H54 (cell line): ENCODE measurements around the gene CREG1.
"Not testable (repeated sequence)": the region's sequence is repeated elsewhere in the genome, so short reads cannot be mapped to it uniquely, and the experiment has no call there.

ENCODE experiments used
- DNase-seq: peaks from one replicate; pipeline ENCODE4 v3.0.0; 2011; ENCODE audit warnings: low spot score, mixed read lengths; ENCODE audit not compliant: insufficient read length
- FAIRE-seq: peaks from 3 replicates; lab custom pipeline; 2011; peaks lifted over from hg19 to GRCh38; lab: Jason Lieb, UNC
- POLR2A ChIP-seq: IDR thresholded peaks from 2 replicates; pipeline ENCODE4 v1.6.1; 2011; ENCODE audit warnings: low read depth, mild to moderate bottlenecking, low read length

The CREG1 gene

DNA sequence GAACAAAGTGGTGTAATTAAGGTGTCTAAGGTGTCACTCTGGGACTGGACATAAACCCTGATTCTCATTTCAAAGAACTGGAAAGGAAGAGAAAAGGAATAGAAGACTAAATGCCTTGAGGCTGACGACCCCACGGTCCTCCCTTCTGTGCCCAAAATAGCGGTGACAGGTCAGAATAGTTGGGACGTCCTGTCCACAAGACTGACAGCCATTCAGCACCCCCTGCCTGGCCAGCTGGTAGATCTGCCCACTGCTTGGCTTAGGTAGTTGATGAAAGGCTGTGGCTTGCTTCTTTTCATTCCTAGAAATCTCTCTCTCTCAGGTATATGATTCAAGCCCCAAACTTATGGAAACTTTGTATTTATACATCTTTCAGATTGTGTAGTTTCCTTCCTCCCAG is 26.4 kb upstream of the CREG1 start:
- no peak for FAIRE-seq
- no peak for TF ChIP-seq POLR2A
- DNase-seq, result no peak

- FAIRE-seq (no peak), DNase-seq (no peak)
- TF ChIP-seq POLR2A, result no peak
These were observed 25.5 kb upstream of the CREG1 start for GRCh38 chr1:167578939-167579521.

GRCh38 chr1:167575649-167576048 is 22.1 kb upstream of the CREG1 start:
- no peak for DNase-seq
- TF ChIP-seq POLR2A, result no peak
- no peak for FAIRE-seq

GRCh38 chr1:167573035-167573434 is 19.5 kb upstream of the CREG1 start:
- no peak for TF ChIP-seq POLR2A
- no peak for FAIRE-seq

DNA sequence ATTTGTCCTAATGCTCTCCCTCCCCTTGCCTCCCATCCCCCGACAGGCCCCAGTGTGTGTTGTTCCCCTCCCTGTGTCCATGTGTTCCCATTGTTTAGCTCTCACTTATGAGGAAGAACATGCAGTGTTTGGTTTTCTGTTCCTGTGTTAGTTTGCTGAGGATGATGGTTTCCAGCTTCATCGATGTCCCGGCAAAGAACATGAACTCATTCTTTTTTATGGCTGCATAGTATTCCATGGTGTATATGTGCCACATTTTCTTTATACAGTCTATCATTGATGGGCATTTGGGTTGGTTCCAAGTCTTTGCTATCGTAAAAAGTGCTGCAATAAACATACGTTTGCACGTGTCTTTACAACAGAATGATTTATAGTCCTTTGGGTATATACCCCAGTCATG is 17.1 kb upstream of the CREG1 start:
- not testable (repeated sequence) for FAIRE-seq

More at GRCh38 chr1:167573035-167573434, 19.5 kb upstream of the CREG1 start:
- no peak for DNase-seq

DNA sequence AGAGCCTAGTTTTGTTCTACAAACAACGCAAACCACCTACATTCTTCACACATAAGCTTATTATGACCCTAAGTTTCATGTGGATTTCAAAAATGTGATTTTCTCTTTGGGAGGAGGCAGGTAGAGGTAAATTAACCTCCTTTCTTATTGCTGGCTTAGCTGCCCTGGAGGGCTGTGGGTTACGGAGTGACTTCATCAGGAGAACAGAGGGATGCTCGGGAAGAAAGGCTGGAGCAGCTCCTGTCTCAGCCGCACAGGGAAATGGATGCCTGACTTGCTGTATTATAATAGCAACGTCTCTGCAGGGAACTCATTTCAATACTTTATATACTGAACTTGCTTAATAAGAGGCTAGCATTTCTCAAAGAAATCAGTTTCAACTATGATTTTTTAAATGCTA is 14.1 kb upstream of the CREG1 start:
- TF ChIP-seq POLR2A, result no peak
- DNase-seq (no peak), FAIRE-seq (no peak)

More for the DNA sequence above, 17.1 kb upstream of the CREG1 start:
- not testable (repeated sequence) for DNase-seq

GRCh38 chr1:167566766-167567165 is 13.2 kb upstream of the CREG1 start:
- TF ChIP-seq POLR2A, result no peak
- FAIRE-seq, result no peak
- DNase-seq, result no peak

DNA sequence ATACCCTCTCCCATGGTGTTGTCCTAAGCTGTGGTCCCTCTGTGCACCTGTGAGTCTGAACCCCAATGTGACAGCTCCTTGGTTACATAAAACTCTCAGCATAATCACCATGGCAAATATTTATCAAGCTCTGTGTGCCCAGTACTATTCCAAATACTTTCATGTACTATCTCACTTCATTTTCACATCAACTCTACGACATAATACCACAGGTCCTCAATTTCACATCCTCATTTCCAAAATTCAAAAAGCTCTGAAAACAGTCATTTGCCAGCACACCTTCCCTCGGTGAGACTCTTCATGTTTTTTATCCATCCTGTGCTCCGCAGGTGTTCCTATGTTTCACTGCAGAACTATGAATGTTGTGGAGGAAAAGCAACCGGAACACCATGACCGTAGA is 12.4 kb upstream of the CREG1 start:
- TF ChIP-seq POLR2A, result no peak
- FAIRE-seq, result no peak

GRCh38 chr1:167564612-167565270 is 11.2 kb upstream of the CREG1 start:
- no peak for DNase-seq
- no peak for TF ChIP-seq POLR2A
- FAIRE-seq, result no peak

More for the DNA sequence above, 12.4 kb upstream of the CREG1 start:
- no peak for DNase-seq

- DNase-seq (no peak), FAIRE-seq (no peak)
- TF ChIP-seq POLR2A, result no peak
These were observed 10.2 kb upstream of the CREG1 start for GRCh38 chr1:167563579-167564246.

GRCh38 chr1:167562702-167563101 is 9.1 kb upstream of the CREG1 start:
- no peak for TF ChIP-seq POLR2A
- DNase-seq (no peak), FAIRE-seq (no peak)

DNA sequence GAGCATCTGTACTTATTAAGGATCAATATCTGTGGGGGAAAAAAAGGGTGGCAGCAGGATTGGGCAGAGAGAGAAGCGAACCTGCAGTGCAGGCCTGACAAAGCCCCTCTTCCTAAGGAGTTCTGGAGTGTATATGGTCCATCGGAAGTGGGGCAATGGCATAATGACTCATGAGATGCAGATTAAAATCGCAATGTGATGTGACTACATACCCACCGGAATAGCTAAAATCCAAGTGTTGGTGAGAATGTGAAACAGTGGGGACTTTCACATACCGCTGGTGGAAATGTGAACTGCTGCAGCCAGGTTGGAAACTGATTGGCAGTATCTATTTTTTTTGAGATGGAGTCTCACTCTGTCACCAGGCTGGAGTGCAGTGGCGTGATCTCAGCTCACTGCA is 8.2 kb upstream of the CREG1 start:
- DNase-seq, result no peak
- TF ChIP-seq POLR2A, result no peak
- FAIRE-seq, result no peak

- peak; percentile 50 for FAIRE-seq
- no peak for TF ChIP-seq POLR2A
- peak; percentile 61 for DNase-seq
These were observed 2.6 kb upstream of the CREG1 start for GRCh38 chr1:167555971-167556714.

DNA sequence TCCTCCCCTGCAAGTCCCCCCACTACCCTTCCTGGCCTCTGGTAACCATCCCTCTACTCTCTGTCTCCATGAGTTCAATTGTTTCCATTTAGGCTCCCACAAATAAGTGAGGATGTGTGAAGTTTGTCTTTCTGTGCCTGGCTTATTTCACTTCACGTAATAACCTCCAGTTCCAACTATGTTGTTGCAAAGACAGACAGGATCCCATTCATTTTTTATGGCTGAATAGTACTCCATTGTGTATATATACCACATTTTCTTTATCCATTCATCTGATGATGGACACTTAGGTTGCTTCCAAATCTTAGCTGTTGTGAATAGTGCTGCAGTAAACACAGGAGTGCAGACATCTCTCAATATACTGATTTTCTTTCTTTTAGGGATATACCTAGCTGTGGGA is 1.5 kb upstream of the CREG1 start:
- not testable (repeated sequence) for DNase-seq, FAIRE-seq
